ENCODE measurements around the gene FNBP1.
"Not testable (repeated sequence)": the region's sequence is repeated elsewhere in the genome, so short reads cannot be mapped to it uniquely, and the experiment has no call there.

The FNBP1 gene

GRCh38 chr9:129962451-129962864 is 80.5 kb downstream of the FNBP1 start:
- no peak for DNase-seq (ENCODE audit: low read depth in 4 of 4, low spot score in 1 of 4)

- DNase-seq (ENCODE audit: low read depth in 4 of 4, low spot score in 1 of 4), result no peak
Observed at GRCh38 chr9:129958796-129959195, 84.2 kb downstream of the FNBP1 start.

GRCh38 chr9:129954868-129955550 is 88.0 kb downstream of the FNBP1 start:
- no peak for DNase-seq (ENCODE audit: low read depth in 4 of 4, low spot score in 1 of 4)

- no peak for DNase-seq (ENCODE audit: low read depth in 4 of 4, low spot score in 1 of 4)
Observed at GRCh38 chr9:129953736-129954135, 89.3 kb downstream of the FNBP1 start.

GRCh38 chr9:129952337-129952736 is 90.7 kb downstream of the FNBP1 start:
- no peak for DNase-seq (ENCODE audit: low read depth in 4 of 4, low spot score in 1 of 4)

GRCh38 chr9:129949821-129950220 is 93.2 kb downstream of the FNBP1 start:
- DNase-seq (ENCODE audit: low read depth in 4 of 4, low spot score in 1 of 4), result no peak

GRCh38 chr9:129948626-129949025 is 94.4 kb downstream of the FNBP1 start:
- not testable (repeated sequence) for DNase-seq (ENCODE audit: low read depth in 4 of 4, low spot score in 1 of 4)

- no peak for DNase-seq (ENCODE audit: low read depth in 4 of 4, low spot score in 1 of 4)
Observed at GRCh38 chr9:129946246-129946995, 96.6 kb downstream of the FNBP1 start.

- no peak for DNase-seq (ENCODE audit: low read depth in 4 of 4, low spot score in 1 of 4)
Observed at GRCh38 chr9:129945314-129945713, 97.7 kb downstream of the FNBP1 start.

GRCh38 chr9:129944506-129945116 is 98.4 kb downstream of the FNBP1 start:
- peak in 2 of 4 experiments; percentile 23 to 25 for DNase-seq (ENCODE audit: low read depth in 4 of 4, low spot score in 1 of 4)

GRCh38 chr9:129939431-129939830 is 103.6 kb downstream of the FNBP1 start:
- no peak for DNase-seq (ENCODE audit: low read depth in 4 of 4, low spot score in 1 of 4)

- no peak for DNase-seq (ENCODE audit: low read depth in 4 of 4, low spot score in 1 of 4)
Observed at GRCh38 chr9:129938291-129938979, 104.6 kb downstream of the FNBP1 start.

GRCh38 chr9:129937879-129938278 is 105.1 kb downstream of the FNBP1 start:
- not testable (repeated sequence) for DNase-seq (ENCODE audit: low read depth in 4 of 4, low spot score in 1 of 4)

- no peak for DNase-seq (ENCODE audit: low read depth in 4 of 4, low spot score in 1 of 4)
Observed at GRCh38 chr9:129936222-129936621, 106.8 kb downstream of the FNBP1 start.

- no peak for DNase-seq (ENCODE audit: low read depth in 4 of 4, low spot score in 1 of 4)
Observed at GRCh38 chr9:129934780-129935179, 108.2 kb downstream of the FNBP1 start.

- DNase-seq (ENCODE audit: low read depth in 4 of 4, low spot score in 1 of 4), result no peak
Observed at GRCh38 chr9:129934041-129934591, 108.9 kb downstream of the FNBP1 start.

GRCh38 chr9:129933185-129934040 is 109.6 kb downstream of the FNBP1 start:
- no peak for DNase-seq (ENCODE audit: low read depth in 4 of 4, low spot score in 1 of 4)

GRCh38 chr9:129932303-129933151 is 110.5 kb downstream of the FNBP1 start:
- no peak for DNase-seq (ENCODE audit: low read depth in 4 of 4, low spot score in 1 of 4)

GRCh38 chr9:129930743-129931142 is 112.2 kb downstream of the FNBP1 start:
- DNase-seq (ENCODE audit: low read depth in 4 of 4, low spot score in 1 of 4), result no peak

Measured in stimulated activated CD4-positive, alpha-beta T cell treated with anti-CD3 and anti-CD28 coated beads, Interleukin-1b, Interleukin-23, amount 100 ng/mL, for 24 hours (primary cell).